ENCODE data around the gene CRYL1. TPM values are rescaled to one million over a fixed set of nuclear protein-coding genes. Genes with fewer than 3 reads are reported as not detected.
A peak's percentile ranks its signal among the peaks of the same experiment; 100 is the strongest.

CRYL1 gene
- total RNA-seq, 1 donor from 2014 or later, result 24.9 TPM

GRCh38 chr13:20472531-20472930 is 53.1 kb downstream of the CRYL1 start:
- TF ChIP-seq, protein P1, sequence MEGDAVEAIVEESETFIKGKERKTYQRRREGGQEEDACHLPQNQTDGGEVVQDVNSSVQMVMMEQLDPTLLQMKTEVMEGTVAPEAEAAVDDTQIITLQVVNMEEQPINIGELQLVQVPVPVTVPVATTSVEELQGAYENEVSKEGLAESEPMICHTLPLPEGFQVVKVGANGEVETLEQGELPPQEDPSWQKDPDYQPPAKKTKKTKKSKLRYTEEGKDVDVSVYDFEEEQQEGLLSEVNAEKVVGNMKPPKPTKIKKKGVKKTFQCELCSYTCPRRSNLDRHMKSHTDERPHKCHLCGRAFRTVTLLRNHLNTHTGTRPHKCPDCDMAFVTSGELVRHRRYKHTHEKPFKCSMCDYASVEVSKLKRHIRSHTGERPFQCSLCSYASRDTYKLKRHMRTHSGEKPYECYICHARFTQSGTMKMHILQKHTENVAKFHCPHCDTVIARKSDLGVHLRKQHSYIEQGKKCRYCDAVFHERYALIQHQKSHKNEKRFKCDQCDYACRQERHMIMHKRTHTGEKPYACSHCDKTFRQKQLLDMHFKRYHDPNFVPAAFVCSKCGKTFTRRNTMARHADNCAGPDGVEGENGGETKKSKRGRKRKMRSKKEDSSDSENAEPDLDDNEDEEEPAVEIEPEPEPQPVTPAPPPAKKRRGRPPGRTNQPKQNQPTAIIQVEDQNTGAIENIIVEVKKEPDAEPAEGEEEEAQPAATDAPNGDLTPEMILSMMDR (IDR thresholded peaks at IDR 0.05), result no peak
- Histone ChIP-seq H3K36me3 (peaks cover 3% of the 10 kb centered on the region), H3K9me3 (no peaks in the 10 kb centered on the region), H3K4me3 (no peak overlapping the region), H3K27ac (no peak overlapping the region), H3K27me3 (ENCODE audit: low read depth) (no peaks in the 10 kb centered on the region), H3K4me1 (no peaks in the 10 kb centered on the region)
- no peak for ATAC-seq
- intact Hi-C loops (cut with DNase I), result no loop called here
- no peak for DNase-seq

GRCh38 chr13:20470136-20470535 is 55.5 kb downstream of the CRYL1 start:
- ATAC-seq (no peak), DNase-seq (no peak)
- Histone ChIP-seq H3K4me1 (peaks cover 4% of the 10 kb centered on the region), H3K27me3 (ENCODE audit: low read depth) (no peaks in the 10 kb centered on the region), H3K27ac (no peak overlapping the region), H3K4me3 (no peak overlapping the region), H3K36me3 (peaks cover 3% of the 10 kb centered on the region), H3K9me3 (no peaks in the 10 kb centered on the region)
- intact Hi-C loops (cut with DNase I), result no loop called here
- TF ChIP-seq, protein P1 (IDR thresholded peaks at IDR 0.05), result no peak

GRCh38 chr13:20466371-20466770 is 59.3 kb downstream of the CRYL1 start:
- no peaks in the 10 kb centered on the region for H3K36me3 ChIP-seq
- no peaks in the 10 kb centered on the region for H3K27me3 ChIP-seq (ENCODE audit: low read depth)
- no peak for ATAC-seq
- H3K4me3 ChIP-seq, result no peak overlapping the region
- TF ChIP-seq, protein P1 (IDR thresholded peaks at IDR 0.05), result no peak
- no peak overlapping the region for H3K27ac ChIP-seq
- H3K9me3 ChIP-seq, result no peaks in the 10 kb centered on the region
- DNase-seq, result no peak
- intact Hi-C loops (cut with DNase I), result no loop called here
- H3K4me1 ChIP-seq, result peaks cover 5% of the 10 kb centered on the region

DNA sequence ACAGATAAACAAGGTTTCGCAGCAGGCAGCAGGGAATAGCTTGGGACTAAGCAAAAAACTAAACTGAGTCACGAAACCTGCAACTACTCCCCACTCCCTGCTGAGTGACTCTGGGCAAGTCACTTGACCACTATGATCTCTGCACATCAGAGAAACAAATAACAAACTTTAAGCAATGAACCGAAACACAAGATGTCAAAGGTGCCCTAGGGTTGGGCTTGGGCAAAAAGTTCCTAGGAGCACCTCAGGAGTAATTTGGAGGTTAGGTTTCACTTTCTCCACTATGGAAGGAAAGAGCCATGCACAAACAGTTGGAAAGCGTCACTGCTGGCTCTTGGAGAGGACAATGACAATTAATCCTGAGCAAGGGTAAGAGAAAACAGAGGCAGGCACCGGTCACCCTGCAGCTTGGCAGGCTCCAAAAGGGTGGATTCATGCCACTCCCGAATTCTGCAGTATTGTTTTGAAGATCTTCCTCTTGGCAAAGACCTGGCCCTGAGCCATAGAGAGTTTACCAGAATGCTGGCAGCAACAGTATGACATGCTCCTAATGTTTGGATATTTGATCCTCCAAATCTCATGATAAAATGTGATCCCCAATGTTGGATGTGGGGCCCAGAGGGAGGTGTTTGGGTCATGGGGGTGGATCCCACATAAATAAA is 60.3 kb downstream of the CRYL1 start:
- H3K4me3 ChIP-seq, result no peak overlapping the region
- peaks cover 5% of the 10 kb centered on the region for H3K4me1 ChIP-seq
- H3K27ac ChIP-seq, result no peak overlapping the region
- TF ChIP-seq, protein P1 (IDR thresholded peaks at IDR 0.05), result no peak
- intact Hi-C loops (cut with DNase I), result no loop called here
- peak in 1 of 2 donors; percentile 7 for ATAC-seq
- H3K9me3 ChIP-seq, result no peaks in the 10 kb centered on the region
- no peaks in the 10 kb centered on the region for H3K27me3 ChIP-seq (ENCODE audit: low read depth)
- no peaks in the 10 kb centered on the region for H3K36me3 ChIP-seq
- no peak for DNase-seq

- intact Hi-C loops (cut with DNase I), result no loop called here
- Histone ChIP-seq H3K36me3 (no peaks in the 10 kb centered on the region), H3K27me3 (ENCODE audit: low read depth) (no peaks in the 10 kb centered on the region), H3K27ac (no peak overlapping the region), H3K9me3 (no peaks in the 10 kb centered on the region), H3K4me3 (no peak overlapping the region), H3K4me1 (peaks cover 5% of the 10 kb centered on the region)
- ATAC-seq (no peak), DNase-seq (no peak)
- TF ChIP-seq, protein P1 (IDR thresholded peaks at IDR 0.05), result no peak
These were observed 62.7 kb downstream of the CRYL1 start for GRCh38 chr13:20462921-20463320.

Measured in lower lobe of right lung (tissue), 2 donors.